NCI-H2196 (cell line): ENCODE results near the gene CCDC17.
"Not testable (repeated sequence)": the region's sequence is repeated elsewhere in the genome, so short reads cannot be mapped to it uniquely, and the experiment has no call there.

ENCODE experiments used
- DNase-seq: peaks from one replicate; lab custom pipeline; 2025; ENCODE audit not compliant: unreplicated experiment; lab: John Stamatoyannopoulos, UW

The CCDC17 gene

GRCh38 chr1:45621895-45622523 is 1.8 kb downstream of the CCDC17 start:
- no peak for DNase-seq

- no peak for DNase-seq
These were observed 2.4 kb downstream of the CCDC17 start for GRCh38 chr1:45621501-45621836.

- DNase-seq = no peak
These were observed 3.0 kb downstream of the CCDC17 start for GRCh38 chr1:45620588-45621500.

- no peak for DNase-seq
These were observed 4.5 kb downstream of the CCDC17 start for GRCh38 chr1:45619149-45619921.

GRCh38 chr1:45617618-45618017 is 6.2 kb downstream of the CCDC17 start:
- no peak for DNase-seq

- no peak for DNase-seq
These were observed 8.0 kb downstream of the CCDC17 start for GRCh38 chr1:45615885-45616284.

GRCh38 chr1:45612941-45613579 is 10.8 kb downstream of the CCDC17 start:
- DNase-seq = no peak

GRCh38 chr1:45610589-45611226 is 13.1 kb downstream of the CCDC17 start:
- DNase-seq = no peak

GRCh38 chr1:45608175-45609156 is 15.4 kb downstream of the CCDC17 start:
- DNase-seq = no peak

- DNase-seq = no peak
These were observed 16.3 kb downstream of the CCDC17 start for GRCh38 chr1:45607404-45608074.

GRCh38 chr1:45604239-45604638 is 19.6 kb downstream of the CCDC17 start:
- no peak for DNase-seq

- not testable (repeated sequence) for DNase-seq
These were observed 27.1 kb downstream of the CCDC17 start for GRCh38 chr1:45596765-45597164.

- no peak for DNase-seq
These were observed 29.4 kb downstream of the CCDC17 start for GRCh38 chr1:45594412-45594811.

GRCh38 chr1:45589861-45590260 is 34.0 kb downstream of the CCDC17 start:
- DNase-seq = no peak

GRCh38 chr1:45586769-45587168 is 37.1 kb downstream of the CCDC17 start:
- DNase-seq = no peak

GRCh38 chr1:45585496-45586075 is 38.3 kb downstream of the CCDC17 start:
- DNase-seq = no peak

GRCh38 chr1:45585110-45585426 is 38.8 kb downstream of the CCDC17 start:
- DNase-seq = no peak

GRCh38 chr1:45584351-45585109 is 39.3 kb downstream of the CCDC17 start:
- DNase-seq = peak; percentile 95
